Measurements from ENCODE around the gene SLC26A2.
A peak's percentile ranks its signal among the peaks of the same experiment; 100 is the strongest.

The SLC26A2 gene

DNA sequence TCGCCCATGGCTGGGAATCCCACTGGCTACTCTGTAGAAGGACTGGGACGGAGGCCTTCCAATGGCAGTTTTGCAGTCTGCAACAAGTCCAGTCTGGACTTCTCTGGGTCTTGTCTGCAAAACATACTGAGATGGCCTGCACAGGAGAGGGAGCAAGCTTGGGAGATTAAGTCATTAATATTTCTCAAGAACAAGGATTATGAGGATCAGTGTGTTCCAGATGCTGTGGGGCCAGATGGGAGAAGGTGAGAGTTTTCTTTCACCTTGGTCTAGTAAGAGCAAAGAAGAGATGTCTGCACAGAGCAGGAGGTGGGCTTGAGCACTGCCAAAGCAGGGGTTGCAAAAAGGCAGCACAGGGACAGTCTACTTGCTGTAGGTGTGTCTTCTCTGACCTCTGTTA, 15.9 kb upstream of the SLC26A2 start, which contains the start of gene PDE6A:
PDE6A (minus strand) TSS at position 128 of the 400 bp plus-strand sequence; CDS start at position 8, 120 bp downstream.
- Mint-ChIP-seq H3K36me3 (ENCODE audit: low read depth) (no peaks in the 10 kb centered on the region), H3K27ac (no peak within 1 kb of the TSS), H3K4me3 (no peak within 1 kb of the TSS), H3K4me1 (peaks cover 7% of the 10 kb centered on the region), H3K9me3 (no peaks in the 10 kb centered on the region), H3K27me3 (ENCODE audit: low read depth) (peaks cover 7% of the 10 kb centered on the region)
- TF ChIP-seq, protein P1, sequence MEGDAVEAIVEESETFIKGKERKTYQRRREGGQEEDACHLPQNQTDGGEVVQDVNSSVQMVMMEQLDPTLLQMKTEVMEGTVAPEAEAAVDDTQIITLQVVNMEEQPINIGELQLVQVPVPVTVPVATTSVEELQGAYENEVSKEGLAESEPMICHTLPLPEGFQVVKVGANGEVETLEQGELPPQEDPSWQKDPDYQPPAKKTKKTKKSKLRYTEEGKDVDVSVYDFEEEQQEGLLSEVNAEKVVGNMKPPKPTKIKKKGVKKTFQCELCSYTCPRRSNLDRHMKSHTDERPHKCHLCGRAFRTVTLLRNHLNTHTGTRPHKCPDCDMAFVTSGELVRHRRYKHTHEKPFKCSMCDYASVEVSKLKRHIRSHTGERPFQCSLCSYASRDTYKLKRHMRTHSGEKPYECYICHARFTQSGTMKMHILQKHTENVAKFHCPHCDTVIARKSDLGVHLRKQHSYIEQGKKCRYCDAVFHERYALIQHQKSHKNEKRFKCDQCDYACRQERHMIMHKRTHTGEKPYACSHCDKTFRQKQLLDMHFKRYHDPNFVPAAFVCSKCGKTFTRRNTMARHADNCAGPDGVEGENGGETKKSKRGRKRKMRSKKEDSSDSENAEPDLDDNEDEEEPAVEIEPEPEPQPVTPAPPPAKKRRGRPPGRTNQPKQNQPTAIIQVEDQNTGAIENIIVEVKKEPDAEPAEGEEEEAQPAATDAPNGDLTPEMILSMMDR (IDR thresholded peaks at IDR 0.05; ENCODE audit: unreplicated experiment in 3 of 3) = no peak

DNA sequence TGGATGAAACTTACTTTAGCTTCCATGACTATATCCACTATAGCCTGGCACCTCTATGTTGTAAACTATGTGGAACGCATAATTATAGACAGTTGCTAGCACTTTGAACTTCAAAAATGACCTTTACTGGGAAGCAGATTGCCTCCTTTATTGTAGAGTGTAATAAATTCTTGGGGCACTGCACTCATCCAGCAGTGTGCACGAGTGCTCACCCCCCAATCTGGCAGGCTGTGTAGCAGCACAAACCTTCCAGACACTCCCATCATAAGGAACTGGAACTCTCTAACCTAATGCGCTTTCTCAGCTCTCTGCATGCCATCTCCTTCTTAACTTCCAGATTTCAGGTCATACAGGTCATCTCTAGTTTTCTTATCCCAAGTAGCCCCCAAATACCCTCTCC, 14.4 kb upstream of the SLC26A2 start:
- H3K9me3 Mint-ChIP-seq = no peaks in the 10 kb centered on the region
- H3K27ac Mint-ChIP-seq = no peak overlapping the region
- no peak overlapping the region for H3K4me3 Mint-ChIP-seq
- H3K36me3 Mint-ChIP-seq (ENCODE audit: low read depth) = no peaks in the 10 kb centered on the region
- TF ChIP-seq, protein P1 (IDR thresholded peaks at IDR 0.05; ENCODE audit: unreplicated experiment in 3 of 3) = no peak
- H3K4me1 Mint-ChIP-seq = peaks cover 7% of the 10 kb centered on the region
- peaks cover 7% of the 10 kb centered on the region for H3K27me3 Mint-ChIP-seq (ENCODE audit: low read depth)

DNA sequence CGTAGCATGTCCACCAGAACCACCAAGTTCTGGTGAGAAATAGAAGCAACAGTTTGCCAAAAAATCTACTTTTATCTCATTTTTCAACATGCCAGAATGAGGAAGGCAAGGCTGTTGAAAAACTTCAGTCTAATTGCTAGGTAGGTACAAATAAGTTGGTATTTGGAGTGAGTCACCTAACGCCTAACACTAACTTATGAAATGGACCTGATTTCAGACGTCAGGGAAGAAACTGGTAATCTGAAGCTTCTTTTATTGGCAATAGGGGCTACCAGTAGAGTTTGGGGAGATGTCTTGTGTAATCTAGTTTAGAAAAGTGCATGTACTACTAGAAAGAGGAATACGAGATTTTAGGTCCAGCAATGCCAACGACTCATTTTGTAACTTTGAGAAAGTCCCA, 11.6 kb upstream of the SLC26A2 start:
- Mint-ChIP-seq H3K4me3 (no peak overlapping the region), H3K9me3 (no peaks in the 10 kb centered on the region), H3K27me3 (ENCODE audit: low read depth) (peaks cover 3% of the 10 kb centered on the region), H3K36me3 (ENCODE audit: low read depth) (no peaks in the 10 kb centered on the region), H3K27ac (no peak overlapping the region), H3K4me1 (no peaks in the 10 kb centered on the region)
- TF ChIP-seq, protein P1 (IDR thresholded peaks at IDR 0.05; ENCODE audit: unreplicated experiment in 3 of 3) = no peak

DNA sequence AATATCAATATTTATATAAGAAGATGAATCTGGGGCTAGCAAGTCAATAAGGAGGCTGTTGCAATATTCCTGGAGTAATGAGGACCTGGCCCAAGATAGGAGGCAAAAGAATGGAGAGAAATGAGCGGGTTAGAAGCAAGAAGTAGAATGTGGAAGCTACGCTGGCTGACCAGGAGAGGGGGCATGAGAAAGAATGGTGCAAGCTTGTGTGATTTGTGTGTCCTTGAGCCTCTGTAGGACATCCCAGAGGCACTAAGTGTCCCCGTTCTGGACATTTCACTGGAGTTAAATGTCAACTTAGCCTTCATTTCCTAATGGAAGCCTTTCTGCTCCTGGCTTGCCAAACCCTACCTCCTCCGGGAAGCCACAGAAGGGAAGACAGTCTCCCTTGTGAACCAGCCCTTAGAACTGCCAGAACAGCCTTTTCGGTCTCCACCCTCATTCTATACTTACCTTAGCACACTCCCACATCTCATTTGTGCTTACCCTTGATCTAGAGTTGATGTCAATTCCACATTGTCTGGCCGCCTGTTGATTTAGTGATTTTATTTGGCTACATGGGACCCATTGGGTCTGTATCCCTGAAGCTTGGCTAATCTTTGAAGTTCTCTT, 9.3 kb upstream of the SLC26A2 start:
- TF ChIP-seq, protein P1 (IDR thresholded peaks at IDR 0.05; ENCODE audit: unreplicated experiment in 3 of 3) = no peak
- Mint-ChIP-seq H3K27ac (no peak overlapping the region), H3K4me3 (no peak overlapping the region), H3K36me3 (ENCODE audit: low read depth) (no peaks in the 10 kb centered on the region), H3K4me1 (no peaks in the 10 kb centered on the region), H3K9me3 (no peaks in the 10 kb centered on the region), H3K27me3 (ENCODE audit: low read depth) (peaks cover 3% of the 10 kb centered on the region)

DNA sequence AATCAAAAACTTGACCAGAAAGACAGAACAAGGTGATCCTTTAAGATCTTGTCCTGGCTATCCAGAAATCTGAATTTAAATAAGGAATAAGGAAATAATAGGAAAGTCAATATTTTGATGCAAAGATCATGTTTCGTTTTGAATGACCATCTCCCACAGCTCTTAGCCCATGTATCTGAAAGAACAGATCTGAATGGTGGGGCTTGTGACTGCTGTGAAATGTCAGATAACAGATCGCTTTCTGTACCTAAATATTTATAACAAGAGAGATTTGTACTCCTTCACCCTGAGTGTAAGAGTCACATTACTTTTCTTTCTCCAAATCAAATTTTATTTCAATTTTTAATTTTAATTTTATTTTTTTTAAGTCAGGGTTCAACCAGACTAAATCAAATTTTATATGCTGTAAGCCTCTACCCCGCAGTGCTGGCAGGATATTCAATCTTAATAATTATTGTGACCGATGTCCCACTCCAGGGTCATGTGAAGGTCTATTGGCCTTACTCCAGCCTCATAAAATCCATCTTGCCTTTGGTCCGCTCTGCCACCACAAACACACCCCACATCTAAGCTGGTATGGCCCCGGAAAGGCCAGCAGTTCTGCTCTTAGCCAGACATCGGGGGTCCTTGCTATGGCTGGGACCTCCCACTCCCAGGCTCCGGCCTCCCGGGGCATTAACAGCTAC, 7.0 kb upstream of the SLC26A2 start:
- TF ChIP-seq, protein P1 (IDR thresholded peaks at IDR 0.05; ENCODE audit: unreplicated experiment in 3 of 3) = no peak
- no peaks in the 10 kb centered on the region for H3K36me3 Mint-ChIP-seq (ENCODE audit: low read depth)
- peaks cover under 1% of the 10 kb centered on the region for H3K27me3 Mint-ChIP-seq (ENCODE audit: low read depth)
- H3K4me1 Mint-ChIP-seq = no peaks in the 10 kb centered on the region
- no peak overlapping the region for H3K4me3 Mint-ChIP-seq
- no peaks in the 10 kb centered on the region for H3K9me3 Mint-ChIP-seq
- peak overlapping the region in 1 of 3 experiments; percentile 37 for H3K27ac Mint-ChIP-seq

DNA sequence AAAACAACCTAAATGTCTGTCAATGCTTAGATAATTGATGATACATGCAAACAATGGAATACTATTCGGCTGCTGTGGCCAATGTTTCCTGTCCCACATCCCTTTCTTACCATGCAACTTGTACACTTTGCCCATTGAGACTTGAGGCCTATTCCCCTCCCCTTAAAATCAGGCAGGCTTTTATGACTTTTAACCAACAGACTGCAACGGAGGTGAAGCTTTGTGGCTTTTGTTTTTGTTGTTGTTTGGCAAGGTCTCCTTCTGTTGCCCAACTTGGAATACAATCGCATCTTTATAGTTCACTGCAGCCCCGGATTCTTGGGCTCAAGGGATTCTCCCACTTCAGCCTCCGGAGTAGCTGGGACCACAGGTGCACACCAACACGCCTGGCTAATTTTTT, 5.8 kb upstream of the SLC26A2 start:
- H3K36me3 Mint-ChIP-seq (ENCODE audit: low read depth) = no peaks in the 10 kb centered on the region
- H3K9me3 Mint-ChIP-seq = no peaks in the 10 kb centered on the region
- H3K4me3 Mint-ChIP-seq = no peak overlapping the region
- TF ChIP-seq, protein P1 (IDR thresholded peaks at IDR 0.05; ENCODE audit: unreplicated experiment in 3 of 3) = no peak
- H3K4me1 Mint-ChIP-seq = peaks cover 6% of the 10 kb centered on the region
- no peak overlapping the region for H3K27ac Mint-ChIP-seq
- no peaks in the 10 kb centered on the region for H3K27me3 Mint-ChIP-seq (ENCODE audit: low read depth)

All from nephron (organoid).